Myocyte (in vitro differentiated cells): Measurements from ENCODE around the gene GRPEL2. TPM values are rescaled to one million over a fixed set of nuclear protein-coding genes. Genes with fewer than 3 reads are reported as not detected.

Experiments
- DNase-seq: peaks from one replicate; pipeline ENCODE4 v3.0.0-alpha.2; 2012; ENCODE audit warnings: low read depth
- polyA plus RNA-seq: library from polyadenylated mRNA; unstranded; fragments of >200 nt; gene quantifications from one replicate; pipeline ENCODE4 v1.2.1, GENCODE V29; 2012; ENCODE audit warnings: missing spikeins
- total RNA-seq: library from RNA; depleted of rRNA; stranded (reverse); fragments of >200 nt; gene quantifications from 2 replicates; pipeline ENCODE4 v1.2.3, GENCODE V29; 2014

The GRPEL2 gene, protein sequence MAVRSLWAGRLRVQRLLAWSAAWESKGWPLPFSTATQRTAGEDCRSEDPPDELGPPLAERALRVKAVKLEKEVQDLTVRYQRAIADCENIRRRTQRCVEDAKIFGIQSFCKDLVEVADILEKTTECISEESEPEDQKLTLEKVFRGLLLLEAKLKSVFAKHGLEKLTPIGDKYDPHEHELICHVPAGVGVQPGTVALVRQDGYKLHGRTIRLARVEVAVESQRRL
- 12.8 and 14.3 TPM in 2 replicates for total RNA-seq
- polyA plus RNA-seq = 6.0 TPM

DNA sequence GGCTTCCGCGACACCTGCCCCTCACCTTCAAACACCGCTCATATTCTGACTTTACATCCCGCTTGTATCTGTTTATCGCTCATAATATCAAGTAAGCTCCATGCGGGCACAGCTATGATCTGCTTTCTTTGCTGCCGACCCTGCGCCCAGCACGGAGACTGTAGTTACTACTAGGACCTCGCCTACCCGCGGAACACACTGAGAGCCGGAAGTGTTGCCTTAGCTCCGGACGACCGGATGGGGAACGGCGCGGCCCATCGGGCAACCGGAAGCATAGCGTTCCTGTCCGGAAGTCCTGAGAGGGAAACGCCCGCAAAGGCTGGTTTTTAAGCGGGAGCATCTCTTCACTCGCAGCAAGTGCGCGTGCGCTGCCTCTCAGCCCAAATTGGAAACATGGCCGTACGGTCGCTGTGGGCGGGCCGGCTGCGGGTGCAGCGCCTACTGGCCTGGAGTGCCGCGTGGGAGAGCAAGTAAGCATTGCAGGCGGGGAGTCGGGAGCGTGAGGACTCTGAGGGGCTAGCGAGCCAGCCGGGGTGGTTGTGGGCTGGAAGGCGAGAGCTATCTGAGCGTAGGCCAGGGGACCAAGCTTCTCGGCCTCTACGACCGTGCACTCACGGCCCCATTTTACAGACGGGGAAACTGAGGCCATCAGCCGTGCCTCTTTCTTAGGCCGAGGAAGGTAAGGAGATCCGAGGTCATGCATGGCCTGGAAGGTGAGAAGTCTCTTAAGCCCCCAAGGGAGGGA is at the start of gene GRPEL2:
Gene GRPEL2 (plus strand): TSS at position 353 of the 745 bp plus-strand sequence. CDS start 41 bp downstream, at position 394.
- DNase-seq = peak; percentile 98

GRCh38 chr5:149297340-149298025 is 47.8 kb upstream of the GRPEL2 start:
- DNase-seq = peak; percentile 56

GRCh38 chr5:149298163-149298562 is 47.1 kb upstream of the GRPEL2 start:
- no peak for DNase-seq

GRCh38 chr5:149298842-149299404 is 46.4 kb upstream of the GRPEL2 start:
- no peak for DNase-seq

DNA sequence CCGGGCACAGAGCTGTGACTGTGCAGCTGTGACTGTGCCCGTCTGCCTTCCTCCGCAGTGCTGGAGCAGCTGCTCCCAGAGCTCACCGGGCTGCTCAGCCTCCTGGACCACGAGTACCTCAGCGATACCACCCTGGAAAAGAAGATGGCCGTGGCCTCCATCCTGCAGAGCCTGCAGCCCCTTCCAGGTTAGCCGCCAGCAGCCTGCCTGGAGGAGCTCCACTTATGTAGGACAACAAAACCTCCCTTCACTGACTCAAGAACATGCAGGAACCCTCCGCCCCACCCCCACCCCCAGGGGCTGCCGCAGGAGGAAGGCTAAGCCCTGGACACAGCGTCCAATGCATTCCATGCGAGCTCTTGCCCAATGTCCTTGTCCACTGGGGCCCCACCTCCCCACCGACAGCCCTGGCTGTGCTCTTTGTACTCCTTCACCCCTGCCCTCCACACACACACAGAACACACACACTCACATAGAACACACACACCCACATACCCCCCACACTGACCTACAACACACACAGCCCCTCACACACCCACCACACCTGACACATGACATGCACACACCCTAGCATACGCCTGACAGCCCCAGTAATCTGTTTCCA is 45.7 kb upstream of the GRPEL2 start:
- DNase-seq = no peak

DNA sequence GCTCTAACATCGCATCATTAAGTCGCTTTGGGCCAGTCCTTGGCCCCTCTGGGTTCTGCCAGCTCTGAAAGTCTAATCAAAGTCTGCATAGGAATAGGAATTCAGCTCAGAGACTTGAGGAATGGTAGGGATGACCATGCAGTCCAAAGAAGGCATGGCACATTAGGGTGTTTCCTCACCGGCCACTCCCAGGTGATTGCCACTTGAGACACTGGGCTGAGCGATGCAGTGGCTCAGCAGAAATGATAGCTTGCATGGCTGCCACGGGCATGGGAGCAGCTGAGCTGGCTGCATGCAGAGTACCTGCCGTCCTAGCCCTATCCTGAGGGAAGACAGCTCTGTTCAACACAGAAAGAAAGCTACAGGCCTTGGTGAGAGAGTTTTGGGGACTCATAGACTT is 44.9 kb upstream of the GRPEL2 start:
- DNase-seq = no peak

DNA sequence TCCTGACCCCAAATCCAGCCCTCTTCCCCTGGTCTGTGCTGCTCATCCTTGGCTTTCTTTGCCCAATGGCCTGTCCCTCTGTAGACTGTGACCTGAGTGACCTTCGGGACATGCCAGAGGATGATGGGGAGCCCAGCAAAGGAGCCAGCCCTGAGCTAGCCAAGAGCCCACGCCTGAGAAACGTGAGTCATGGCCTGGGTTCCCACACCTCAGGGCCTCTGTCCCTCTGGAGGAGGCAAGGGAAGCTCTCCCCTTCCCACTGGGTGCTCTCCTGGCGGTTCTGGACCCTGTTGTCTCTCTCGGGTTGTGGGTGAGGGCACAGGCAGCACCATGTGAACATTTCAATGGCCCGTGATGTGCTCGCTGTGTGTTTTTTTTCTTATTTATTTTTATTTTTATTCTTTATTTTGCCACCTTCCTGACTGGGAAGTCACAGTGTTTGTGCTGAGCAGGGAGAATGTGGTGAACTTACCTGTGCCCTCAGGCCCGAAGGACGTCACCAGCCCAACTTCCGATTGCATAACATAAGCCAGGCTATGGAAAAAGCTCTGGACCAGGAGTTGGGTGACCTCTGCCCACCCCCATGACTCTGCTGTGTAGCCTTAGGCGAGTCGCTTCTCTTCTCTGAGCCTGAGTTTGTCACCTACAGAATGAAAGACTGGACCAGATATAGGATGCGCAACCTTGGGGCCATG is 44.1 kb upstream of the GRPEL2 start:
- no peak for DNase-seq

DNA sequence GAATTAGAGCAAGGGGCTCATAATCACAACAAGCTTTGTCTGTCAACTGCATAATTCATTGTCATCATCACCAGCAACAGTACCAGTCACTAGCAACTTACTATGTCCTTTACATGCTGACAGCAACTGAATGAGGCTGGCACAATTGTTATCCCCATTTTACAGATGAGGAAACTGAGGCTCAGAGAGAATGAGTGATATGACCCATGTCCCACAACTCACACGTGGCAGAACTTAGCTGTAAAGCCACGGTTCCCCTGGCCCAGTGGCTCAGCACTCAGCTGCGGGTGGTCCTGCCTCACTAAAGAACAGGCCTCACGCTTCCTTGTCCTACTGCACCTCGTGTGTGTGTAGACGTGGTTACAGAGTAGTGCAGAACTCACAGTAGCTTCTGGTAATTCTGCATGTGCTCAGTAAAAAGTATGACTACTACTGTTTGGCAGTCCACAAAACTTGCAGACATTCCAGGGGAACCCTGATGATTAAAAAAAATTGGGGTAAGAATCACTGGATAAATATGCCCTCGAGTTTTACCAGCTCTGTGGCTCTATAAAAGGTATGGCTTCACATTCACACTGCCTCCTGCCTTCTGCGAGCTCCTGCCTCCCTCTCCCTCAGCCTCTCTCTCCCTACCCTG is 43.4 kb upstream of the GRPEL2 start:
- DNase-seq = no peak

- no peak for DNase-seq
These were observed 42.7 kb upstream of the GRPEL2 start for GRCh38 chr5:149302641-149303040.

DNA sequence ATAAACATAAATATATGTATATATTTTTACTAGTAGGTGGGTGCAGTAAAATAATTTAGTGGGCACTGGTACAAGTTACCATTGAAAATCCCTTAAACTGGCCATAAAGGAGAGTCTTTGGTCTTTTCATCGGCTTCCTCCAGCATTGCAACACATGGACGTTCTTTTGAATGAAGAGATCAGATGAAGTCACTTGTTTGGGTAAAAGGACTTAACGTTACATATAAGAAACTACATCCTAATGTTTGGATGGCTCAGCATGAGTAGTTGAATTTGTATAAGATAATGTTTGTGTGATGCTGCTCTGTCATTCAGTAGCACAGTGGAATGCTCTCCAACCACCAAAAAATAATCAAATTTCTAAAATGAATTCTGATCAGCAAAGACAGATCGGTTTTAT is 42.1 kb upstream of the GRPEL2 start:
- DNase-seq = no peak

DNA sequence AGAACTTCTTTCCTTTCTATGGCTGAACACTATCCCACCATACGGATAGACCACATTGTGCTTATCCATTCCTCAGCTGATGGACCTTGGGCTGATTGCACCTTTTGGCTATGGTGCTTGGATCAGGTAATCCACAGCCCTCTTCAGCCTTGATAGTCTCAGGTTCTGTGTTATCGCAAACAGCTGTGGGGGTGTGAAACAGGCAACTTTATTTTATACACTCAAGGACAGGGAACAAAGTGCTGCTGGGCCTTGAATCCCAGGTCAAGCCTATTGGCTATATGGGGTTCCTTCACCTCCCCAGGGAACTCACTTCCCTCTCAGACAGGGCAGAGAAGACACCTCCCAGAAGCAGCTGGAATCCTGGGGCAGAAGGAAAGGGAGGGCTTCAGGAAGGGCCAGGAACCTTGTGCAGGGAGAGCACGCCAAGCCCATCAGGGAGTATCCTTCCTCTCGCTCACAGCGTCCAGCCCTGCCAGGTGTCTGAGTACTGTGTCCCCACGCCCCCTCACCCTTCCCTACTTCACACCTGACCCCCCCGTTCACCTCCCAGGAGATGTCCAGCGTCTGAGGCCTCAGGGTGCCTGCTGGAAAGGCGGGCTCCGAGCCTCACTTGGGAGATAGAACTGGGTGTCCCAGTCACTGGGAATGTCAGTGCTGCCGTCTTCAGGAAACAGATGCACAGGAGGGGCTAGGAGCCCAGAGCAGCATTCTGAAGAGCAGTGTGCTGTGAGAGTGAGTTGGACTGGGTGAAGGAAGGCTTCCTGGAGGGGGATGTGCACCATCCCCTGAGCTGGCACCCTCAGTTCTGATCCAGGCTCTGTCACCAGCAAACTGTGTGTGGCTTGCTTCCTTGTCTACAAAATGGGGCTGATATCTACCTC is 40.9 kb upstream of the GRPEL2 start:
- no peak for DNase-seq

- no peak for DNase-seq
These were observed 35.9 kb upstream of the GRPEL2 start for GRCh38 chr5:149309354-149309753.

- DNase-seq = no peak
These were observed 34.8 kb upstream of the GRPEL2 start for GRCh38 chr5:149310488-149310887.

DNA sequence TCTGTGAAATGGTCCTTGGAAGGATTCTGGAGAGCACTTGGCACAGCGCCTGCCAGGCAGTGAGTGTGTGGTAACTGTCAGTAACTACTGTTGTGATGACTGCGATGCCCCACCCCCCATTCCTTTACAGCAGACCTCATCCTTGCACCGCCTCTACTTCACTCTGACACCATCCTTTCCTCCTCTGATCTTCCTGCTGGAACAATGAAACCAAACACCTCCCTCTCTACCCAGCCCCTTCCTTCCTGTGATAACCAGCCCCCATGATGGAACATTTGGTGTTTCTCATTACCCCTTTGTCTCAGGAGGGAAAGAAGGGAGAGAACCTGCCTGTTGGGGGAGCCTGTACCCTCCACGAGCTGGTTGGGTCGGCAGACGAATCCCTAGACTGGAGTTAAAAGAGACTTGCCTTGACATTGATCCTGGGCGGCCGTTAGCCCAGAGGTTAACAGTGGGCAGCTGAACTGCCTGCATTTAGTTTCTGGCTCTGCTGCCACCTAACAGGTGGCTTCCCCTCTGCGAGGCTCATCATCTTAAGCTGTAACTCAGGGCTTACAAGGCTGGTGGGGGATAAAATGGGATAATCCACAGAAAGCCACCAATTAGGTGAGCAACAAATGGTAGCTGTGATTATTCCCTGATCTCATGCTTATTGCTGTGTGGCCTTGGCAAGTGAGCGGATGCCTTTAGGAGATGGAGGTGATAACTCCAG is 34.2 kb upstream of the GRPEL2 start:
- peak; percentile 61 for DNase-seq

DNA sequence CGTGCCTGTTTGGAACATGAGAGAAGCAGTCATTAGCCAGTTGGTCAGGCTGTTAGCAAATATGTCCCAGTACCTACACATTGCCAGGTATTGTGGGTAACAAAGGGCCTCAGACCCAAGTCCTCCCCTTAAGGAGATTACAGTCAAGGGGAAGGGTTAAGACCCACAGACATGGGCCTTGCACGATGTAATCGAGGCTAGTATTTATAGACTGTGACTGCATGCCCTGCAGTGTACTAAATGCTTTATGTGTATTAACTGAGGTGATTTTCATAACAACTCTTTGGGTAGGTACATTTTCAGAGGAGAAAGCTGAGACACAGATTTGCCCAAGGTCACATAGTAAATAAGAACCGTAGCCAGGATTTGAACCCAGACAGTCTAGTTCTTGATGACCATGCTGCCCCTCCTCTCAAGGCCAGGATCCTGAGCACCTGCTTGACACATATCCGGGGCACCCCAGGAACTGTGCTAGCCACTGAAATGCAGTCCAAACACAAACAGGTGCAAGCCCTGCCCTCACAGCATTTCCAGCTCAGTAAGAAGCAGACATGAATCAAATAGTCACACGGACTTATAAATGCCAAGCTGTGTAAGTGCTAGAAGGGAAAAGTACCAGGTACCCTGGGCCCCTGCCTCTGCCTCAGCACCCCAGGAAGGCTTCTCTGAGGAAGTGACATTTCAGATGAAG is 32.0 kb upstream of the GRPEL2 start:
- peak; percentile 92 for DNase-seq

DNA sequence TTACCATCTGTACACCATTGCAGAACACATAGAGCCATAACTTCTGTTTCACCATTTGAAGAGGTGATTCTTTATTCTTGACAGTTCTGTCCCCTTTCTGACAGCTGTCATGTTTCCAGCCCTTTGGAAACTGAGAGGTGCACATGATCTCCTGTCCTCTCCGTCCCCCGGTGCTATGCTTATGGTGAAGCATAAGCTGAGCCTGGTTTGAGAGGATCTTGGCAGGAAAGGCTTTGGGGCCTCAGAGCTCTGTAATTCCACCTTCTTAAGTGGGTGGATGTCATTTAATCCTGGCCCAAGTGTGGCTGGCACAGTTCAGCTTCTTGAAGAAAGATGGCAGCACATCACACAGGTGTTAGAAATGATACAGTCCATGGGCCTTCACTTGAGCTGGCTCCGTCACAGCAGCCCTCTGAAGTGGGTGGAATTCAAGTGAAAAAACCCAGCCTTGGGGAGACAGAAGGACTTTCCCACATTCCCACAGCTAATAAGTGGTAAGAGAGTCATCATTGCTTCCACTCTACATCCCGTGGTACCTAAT is 30.7 kb upstream of the GRPEL2 start:
- DNase-seq = no peak

DNA sequence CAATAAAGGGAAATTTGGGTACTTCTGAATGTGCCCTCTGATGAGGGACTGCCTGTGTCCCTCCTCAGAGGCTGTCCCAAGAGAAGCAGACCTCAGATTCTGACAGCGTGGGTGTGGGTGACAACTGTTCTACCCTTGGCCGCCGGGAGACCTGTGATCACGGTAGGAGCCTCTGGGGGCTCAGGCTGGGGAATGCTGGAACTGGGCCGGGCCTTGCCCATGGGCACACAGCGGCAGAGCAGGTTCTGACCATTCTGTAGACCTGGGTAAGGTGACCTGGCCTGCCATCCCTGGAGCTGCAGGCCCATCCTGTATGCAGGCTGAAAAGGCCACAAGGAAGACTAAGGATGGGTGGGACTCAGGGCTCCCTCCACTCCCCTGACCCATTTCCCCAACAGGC is 29.5 kb upstream of the GRPEL2 start:
- no peak for DNase-seq
